AML-193 (cell line): ENCODE measurements around the gene NCAPH2.

Experiments
- DNase-seq, 2 experiments: peaks; one replicate each; lab custom pipeline; 2025; lab: John Stamatoyannopoulos, UW

Gene NCAPH2

DNA sequence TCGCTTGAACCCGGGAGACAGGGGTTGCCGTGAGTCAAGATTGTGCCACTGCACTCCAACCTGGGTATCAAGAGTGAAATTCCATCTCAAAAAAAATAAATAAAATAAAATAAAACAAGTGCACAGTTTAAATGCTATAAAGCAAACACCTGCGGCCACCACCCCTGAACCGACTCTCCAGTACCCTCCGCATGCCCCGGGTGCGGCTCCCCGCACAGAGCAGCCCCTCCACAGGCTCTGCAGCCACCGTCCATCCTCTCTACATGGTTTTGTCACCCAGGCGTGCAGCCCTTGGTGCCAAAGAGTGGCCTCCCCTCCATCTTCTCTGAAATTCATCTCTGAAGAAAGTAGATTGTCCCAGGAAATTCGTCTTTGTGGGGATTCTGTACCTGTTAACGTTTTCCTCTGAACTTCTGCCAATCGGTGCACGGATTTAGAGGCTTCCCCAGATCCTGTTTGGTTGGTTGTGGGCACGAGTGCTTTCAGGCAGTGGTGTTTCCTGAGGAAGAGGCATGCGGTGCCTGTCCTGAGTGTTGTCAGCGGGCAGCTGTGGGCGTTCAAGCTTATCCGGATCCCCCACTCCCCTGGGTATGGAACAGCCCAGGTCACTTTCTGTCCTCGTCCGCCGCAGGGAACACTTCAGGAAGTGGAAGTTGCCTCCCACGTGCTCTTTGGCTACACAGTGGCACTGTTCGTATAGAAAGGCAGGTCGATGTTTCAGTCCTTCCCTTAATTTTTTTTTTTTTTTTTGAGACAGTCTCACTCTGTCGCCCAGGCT is 17.3 kb upstream of the NCAPH2 start:
- peak; percentile 6 to 40 for DNase-seq

GRCh38 chr22:50497093-50497492 is 10.9 kb upstream of the NCAPH2 start:
- no peak for DNase-seq

DNA sequence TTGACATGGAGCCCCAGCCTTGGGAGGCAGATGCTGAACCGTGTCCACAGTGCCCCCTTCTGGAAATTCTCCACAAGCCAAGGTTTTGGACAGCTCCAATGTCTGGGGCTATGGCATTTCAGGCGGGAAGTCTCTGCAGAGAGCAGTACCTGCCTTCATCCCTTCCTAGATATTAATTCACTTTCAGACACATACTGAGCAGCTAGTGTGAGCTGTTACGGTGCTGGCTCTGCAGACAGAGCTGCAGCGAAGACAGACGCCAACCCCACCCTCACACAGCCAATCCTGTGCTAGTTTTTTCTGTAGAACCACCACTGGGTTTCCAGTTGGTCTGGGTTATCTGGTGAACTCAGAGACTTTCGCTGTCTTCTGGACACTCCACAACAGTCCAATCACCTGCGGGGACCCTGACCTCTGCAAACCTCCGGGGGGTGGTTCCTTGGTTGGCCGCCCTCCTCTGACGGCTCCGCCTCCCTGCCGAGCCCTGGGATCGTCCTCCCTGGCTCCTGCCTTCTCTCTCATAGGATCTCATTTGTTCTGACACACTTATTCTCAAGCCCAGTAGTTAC is 9.6 kb upstream of the NCAPH2 start:
- DNase-seq: peak; percentile 51 to 67

DNA sequence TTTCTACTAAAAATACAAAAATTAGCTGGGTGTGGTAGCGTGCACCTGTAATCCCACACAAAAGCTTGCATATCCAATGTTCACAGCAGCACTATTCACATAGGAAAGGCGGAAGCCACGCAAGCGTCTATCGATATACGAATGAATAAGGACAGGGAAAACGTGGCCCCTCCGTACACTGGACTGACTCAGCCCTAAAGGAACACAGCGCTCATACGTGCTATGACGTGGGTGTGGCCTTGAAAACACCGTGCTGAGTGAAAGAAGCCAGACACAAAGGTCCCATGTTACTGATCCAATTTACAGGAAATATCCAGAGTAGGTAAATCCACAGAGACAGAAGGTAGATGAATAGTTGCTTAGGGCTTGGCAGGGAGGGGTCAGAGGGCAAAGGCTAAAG is 7.6 kb upstream of the NCAPH2 start:
- DNase-seq: no peak

DNA sequence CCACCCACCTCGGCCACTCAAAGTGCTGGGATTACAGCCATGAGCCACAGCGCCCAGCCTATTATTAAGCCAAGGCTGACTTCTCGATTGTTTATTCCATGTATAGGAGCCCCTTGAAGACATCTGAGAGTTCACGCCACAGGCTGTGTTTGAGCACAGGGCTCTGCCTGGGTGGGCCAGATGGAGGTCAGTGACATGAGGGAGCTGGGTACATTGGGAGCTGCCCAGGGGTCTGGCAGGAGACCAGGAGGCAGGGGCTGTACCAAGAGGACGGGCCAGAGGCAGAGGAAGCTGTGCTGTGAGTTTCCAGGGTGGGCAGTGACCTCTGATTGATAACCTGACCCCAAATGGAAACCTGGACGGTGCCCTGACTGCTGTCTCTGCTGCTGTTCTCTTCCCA is 5.9 kb upstream of the NCAPH2 start:
- no peak for DNase-seq

- DNase-seq: no peak
Measured at GRCh38 chr22:50502628-50503474, 5.2 kb upstream of the NCAPH2 start.

DNA sequence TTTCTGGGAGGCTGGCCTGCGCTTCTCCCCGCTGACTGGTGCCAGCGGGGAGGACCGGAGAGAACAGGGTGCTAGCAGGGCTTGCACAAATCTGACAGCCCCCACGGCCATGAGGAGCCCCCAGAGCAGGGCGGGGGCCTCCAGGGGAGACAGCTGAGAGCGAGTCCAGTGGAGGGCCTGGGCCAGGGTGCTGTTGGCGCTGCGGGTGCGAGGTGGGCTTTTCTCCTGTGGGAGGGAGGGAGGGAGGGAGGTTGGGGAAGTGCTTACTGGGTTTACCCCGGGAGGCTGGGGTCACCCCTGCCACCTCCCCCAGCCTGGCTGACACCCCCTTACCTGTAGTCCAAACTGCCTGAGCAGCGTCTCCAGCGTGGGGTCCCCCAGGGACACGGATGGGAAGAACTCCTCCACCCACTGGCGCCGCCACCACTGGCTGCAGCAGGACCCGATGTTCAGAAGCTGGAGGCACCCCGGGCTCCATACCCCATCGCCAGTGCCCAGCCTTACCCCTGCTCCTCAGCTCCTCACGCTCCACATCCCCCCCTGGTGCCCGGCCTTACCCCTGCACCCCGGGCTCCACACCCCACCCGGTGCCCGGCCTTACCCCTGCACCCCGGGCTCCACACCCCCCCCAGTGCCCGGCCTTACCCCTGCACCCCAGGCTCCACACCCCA is 4.4 kb upstream of the NCAPH2 start:
- no peak for DNase-seq

DNA sequence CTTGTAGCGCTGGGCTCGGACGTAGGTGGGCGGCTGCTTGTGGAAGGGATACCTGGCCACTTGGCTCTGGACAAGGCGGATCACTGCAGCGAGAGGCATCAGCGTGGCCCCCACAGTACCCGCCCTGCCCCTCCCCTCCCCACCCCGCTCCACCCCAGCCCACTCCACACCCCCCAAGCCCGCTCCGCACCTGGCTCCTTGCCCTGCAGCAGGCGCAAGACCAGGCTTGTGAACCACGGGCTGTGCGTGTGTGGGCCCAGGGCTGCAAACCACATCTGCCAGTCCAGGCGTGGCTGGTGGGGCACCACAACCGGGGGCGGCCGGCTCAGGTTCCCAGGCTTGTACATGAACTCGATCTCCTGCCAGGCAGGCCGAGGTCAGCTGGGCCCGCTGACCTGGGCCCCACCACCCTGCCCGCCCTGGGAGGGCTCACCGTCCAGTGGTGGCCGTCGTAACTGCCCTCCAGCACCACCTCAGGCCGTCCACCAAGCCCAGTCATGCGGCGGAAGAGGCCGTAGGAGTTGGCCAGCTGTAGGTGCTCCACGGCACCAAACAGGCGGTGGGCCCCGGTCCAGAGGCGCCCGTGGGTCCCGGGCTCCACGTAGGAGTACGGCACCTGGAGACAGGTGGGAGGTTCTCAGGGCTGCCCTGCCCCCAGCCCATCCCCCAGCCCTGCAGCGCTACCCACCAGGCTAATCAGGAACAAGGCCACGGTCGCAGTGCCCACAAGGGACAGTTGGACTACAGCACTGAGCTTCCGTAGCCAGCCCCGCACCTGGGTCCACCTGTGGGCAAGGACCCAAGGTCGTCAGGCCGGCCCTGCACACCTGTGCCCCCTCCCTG is 3.4 kb upstream of the NCAPH2 start:
- no peak for DNase-seq

DNA sequence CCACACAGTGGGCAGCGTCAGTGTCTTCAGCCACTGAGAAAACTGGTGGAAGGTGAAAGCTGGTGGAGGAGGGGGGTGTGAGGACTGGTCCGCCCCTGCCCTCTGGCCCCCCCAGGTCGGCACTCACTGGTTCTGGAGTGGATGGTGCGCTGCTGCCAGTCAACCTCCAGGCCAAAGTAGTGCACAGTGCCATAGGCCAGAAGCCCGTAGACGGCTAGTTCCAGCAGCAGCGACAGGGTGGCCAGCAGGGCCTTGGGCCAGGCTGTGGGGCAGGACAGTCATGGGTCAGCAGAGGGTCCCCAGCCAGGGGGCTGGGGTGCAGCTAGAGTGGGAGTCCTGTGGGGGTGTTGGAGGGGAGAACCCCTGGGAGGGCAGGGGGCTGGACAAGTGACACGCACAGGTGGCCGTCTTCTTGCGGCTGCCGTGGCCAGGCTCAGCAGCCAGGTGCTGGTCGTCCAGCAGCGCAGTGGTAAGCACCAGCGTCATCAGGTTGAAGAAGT is 2.7 kb upstream of the NCAPH2 start:
- no peak for DNase-seq

GRCh38 chr22:50505776-50506610 is 2.0 kb upstream of the NCAPH2 start:
- no peak for DNase-seq

- DNase-seq: no peak
Measured at GRCh38 chr22:50506611-50507420, 1.2 kb upstream of the NCAPH2 start.

- DNase-seq: peak in 1 of 2 experiments; percentile 83
Measured at GRCh38 chr22:50507421-50507990, 518 bp upstream of the NCAPH2 start, which contains the start of gene LMF2. Gene LMF2 (minus strand): TSS chr22:50507702. CDS start chr22:50507675, 27 bp downstream.

DNA sequence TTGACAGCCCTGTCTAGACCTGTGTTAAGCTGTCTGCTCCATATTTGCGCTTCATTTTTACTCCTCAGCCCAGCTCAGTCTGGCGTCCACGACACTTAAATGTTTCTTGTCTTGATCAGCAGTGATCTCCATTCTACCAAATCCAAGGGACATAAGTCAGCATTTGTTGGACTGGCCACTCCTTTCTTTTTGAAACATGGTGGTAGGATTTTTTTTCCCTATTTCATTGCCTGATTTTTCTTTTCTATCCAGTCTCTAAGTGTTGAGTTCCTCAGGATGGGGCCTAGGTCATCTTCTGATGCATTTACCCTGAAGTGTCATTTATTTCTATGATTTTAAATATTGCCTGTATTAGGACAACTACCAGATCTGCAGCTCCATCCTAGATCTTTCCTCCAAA is 873 bp downstream of the NCAPH2 start:
- no peak for DNase-seq

GRCh38 chr22:50513175-50513574 is 5.2 kb downstream of the NCAPH2 start:
- DNase-seq: no peak

DNA sequence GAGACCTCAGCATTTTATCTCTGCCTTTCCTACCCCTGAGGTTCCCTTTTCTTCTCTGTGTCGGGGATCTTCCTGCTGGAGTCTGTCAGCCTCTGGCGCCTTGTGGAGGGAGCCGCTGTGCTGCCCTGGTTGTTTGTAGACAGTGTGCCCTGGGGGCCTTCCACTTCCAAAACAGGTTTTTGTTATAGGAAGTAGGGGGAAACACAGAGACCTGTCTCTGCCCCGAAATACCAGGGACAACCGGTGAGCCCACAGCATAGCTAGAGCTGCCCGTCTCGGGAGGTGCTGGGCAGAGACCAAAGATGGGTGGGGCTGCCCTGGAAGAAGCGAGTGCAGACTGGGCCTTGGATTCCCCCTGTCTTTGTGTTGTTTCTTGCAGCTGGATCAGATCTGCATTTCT is 8.0 kb downstream of the NCAPH2 start:
- no peak for DNase-seq

DNA sequence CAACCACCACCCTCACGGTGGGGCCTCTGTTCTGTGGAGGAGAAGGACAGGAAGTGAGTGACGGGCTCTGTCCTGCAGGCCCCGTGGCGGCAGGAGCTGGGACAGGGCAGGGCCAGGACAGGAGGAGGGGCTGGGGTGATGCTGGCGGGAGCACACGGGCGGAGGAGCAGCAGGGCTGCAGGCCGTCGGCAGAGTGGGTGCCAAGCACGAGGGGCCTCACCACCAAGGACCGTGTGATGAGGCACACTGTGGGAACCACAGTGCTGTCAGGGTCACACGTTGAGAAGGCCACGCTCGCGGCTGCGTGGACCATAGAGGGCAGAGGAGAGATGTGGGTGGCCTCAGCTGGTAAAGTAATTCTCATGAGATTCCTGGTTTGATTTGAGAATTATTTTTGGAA is 8.9 kb downstream of the NCAPH2 start:
- DNase-seq: no peak

DNA sequence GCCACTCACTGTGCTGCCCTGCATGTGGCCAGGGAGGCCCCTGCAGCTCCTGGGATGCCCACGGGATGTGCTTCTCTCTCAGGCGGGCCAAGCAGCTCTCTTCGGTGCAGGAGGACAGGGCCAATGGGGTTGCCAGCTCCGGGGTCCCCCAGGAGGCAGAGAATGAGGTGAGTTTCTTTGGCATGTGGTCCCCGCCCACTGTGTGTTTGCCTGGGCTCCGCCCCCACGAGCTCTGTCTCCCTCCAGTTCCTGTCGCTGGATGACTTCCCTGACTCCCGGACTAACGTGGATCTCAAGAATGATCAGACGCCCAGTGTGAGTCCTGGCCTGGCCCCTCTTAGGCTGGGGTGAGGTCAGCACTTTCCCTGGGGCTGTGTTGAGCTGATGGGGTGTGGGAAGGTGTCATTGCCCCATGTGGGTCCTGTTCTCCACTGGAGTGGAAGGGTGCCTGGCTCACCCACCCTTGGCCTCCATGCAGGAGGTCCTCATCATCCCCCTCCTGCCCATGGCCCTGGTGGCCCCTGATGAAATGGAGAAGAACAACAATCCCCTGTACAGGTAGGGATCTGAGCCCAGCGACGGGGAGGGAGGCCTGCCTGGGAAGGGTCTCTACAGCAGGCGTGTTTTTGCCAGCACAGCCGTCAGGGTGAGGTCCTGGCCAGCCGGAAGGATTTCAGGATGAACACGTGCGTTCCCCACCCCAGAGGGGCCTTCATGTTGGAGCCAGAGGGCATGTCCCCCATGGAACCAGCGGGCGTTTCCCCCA is 9.7 kb downstream of the NCAPH2 start:
- no peak for DNase-seq

GRCh38 chr22:50518606-50519005 is 10.6 kb downstream of the NCAPH2 start:
- no peak for DNase-seq
